Measurements from ENCODE around the gene SYT3.

DNA sequence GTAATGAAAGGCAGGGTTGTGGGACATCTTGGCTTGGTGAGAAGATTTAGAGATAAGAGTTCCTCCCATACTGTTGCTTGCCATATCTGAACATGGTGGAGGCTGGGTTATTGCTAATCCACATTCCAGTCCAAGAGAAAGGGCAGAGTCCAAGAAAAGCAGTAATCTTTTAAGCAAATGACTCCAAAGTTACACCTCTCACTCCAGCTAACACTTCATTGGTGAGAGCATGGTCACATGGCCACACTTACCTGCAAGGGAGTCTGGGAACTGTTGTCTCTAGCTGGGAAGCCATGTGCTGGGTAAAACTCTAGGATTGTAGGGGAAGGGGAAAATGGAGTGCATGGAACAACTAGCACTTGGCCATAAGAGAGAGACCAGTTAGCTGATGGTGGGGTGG is 15.2 kb upstream of the SYT3 start:
- TF ChIP-seq POLR2A (IDR thresholded peaks at IDR 0.05) (no peak), POLR2AphosphoS5 (IDR thresholded peaks at IDR 0.05) (no peak)
- TF ChIP-seq, protein P1, sequence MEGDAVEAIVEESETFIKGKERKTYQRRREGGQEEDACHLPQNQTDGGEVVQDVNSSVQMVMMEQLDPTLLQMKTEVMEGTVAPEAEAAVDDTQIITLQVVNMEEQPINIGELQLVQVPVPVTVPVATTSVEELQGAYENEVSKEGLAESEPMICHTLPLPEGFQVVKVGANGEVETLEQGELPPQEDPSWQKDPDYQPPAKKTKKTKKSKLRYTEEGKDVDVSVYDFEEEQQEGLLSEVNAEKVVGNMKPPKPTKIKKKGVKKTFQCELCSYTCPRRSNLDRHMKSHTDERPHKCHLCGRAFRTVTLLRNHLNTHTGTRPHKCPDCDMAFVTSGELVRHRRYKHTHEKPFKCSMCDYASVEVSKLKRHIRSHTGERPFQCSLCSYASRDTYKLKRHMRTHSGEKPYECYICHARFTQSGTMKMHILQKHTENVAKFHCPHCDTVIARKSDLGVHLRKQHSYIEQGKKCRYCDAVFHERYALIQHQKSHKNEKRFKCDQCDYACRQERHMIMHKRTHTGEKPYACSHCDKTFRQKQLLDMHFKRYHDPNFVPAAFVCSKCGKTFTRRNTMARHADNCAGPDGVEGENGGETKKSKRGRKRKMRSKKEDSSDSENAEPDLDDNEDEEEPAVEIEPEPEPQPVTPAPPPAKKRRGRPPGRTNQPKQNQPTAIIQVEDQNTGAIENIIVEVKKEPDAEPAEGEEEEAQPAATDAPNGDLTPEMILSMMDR (IDR thresholded peaks at IDR 0.05): no peak

All from upper lobe of left lung (tissue), 4 donors.